GM12892 (cell line): ENCODE data around the gene PACS1.

Source experiments
- POLR2A ChIP-seq: IDR thresholded peaks from 2 replicates; pipeline ENCODE4 v1.6.1; 2011; ENCODE audit warnings: low read depth, low read length, control low read depth
- POLR2AphosphoS5 ChIP-seq: IDR thresholded peaks from 2 replicates; pipeline ENCODE4 v1.6.1; 2011; ENCODE audit warnings: low read depth, low read length, control low read depth

DNA sequence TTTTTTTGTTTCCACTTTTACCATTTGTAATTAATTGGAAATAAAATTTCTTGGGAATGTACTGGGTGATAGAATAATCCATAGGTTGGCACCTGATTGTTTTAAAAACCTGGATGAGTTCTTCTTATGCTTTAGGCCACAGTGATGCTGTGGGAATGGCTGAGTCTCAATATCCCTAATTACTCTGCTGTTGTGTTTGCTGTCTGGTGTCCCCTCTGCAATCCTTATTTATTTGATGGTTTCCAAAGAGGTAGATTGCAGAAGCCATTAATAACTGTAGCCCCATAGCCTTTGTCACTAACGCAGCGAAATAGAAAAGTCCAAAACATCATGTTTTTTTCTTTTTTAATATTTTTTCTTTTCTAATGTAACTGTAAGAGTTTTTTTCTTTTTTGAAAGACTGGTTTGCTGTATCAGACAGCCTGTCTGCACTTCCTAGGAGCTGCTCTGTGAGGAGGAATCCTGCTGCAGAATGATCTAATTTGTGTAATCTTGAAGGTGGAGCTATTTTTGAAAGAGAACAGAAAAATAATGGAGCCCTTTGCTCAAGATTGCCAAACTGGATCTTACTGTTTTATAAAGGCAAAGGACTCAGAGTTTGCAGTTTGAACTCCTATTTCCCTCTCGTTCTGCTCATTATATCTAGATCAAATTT is 14.9 kb downstream of the PACS1 start:
- TF ChIP-seq POLR2A (no peak), POLR2AphosphoS5 (no peak)
